OCI-LY1 (cell line): ENCODE measurements around the gene HUS1.

Experiments used
- H2AFZ ChIP-seq: fragments of 200-600 bp; sonication (generic), shearing (Covaris generic); 2 replicates; pipeline ENCODE4 v1.6.0; 2014; ENCODE audit warnings: antibody characterized with exemption, mild to moderate bottlenecking, low read length
- H3F3A ChIP-seq: fragments of 200-600 bp; sonication (generic), shearing (Covaris generic); 2 replicates; pipeline ENCODE4 v1.6.0; 2014; ENCODE audit warnings: mild to moderate bottlenecking, antibody characterized with exemption, low read length, moderate library complexity; ENCODE audit not compliant: insufficient read depth
- H3K27ac ChIP-seq: fragments of 200-600 bp; sonication (generic); 2 replicates; pipeline ENCODE4 v1.5.1; 2014; ENCODE audit warnings: low read length, mixed run types, mild to moderate bottlenecking, low read depth; ENCODE audit not compliant: poor library complexity, severe bottlenecking
- H3K27me3 ChIP-seq: fragments of 200-600 bp; sonication (generic); 2 replicates; pipeline ENCODE4 v1.6.0; 2014; ENCODE audit warnings: antibody characterized with exemption, mild to moderate bottlenecking, low read length, moderate library complexity; ENCODE audit not compliant: insufficient read depth
- H3K36me3 ChIP-seq: fragments of 200-600 bp; sonication (generic); 2 replicates; pipeline ENCODE4 v1.6.1; 2014; ENCODE audit warnings: mild to moderate bottlenecking, antibody characterized with exemption, low read length, moderate library complexity, mixed read lengths; ENCODE audit not compliant: insufficient read depth
- H3K4me1 ChIP-seq: fragments of 200-600 bp; sonication (generic); 2 replicates; pipeline ENCODE4 v1.5.1; 2014; ENCODE audit warnings: mild to moderate bottlenecking, low read length, moderate library complexity; ENCODE audit not compliant: insufficient read depth, severe bottlenecking
- H3K4me2 ChIP-seq: fragments of 200-600 bp; sonication (generic), shearing (Covaris generic); 2 replicates; pipeline ENCODE4 v1.6.1; 2014; ENCODE audit warnings: low read length
- H3K4me3 ChIP-seq: fragments of 200-600 bp; sonication (generic); 2 replicates; pipeline ENCODE4 v1.5.1; 2014; ENCODE audit warnings: low read length, low read depth, mild to moderate bottlenecking, mixed read lengths; ENCODE audit not compliant: poor library complexity, severe bottlenecking
- H3K79me2 ChIP-seq: fragments of 200-600 bp; shearing (Covaris generic); 2 replicates; pipeline ENCODE4 v1.6.1; 2016; ENCODE audit warnings: mixed run types, low read length, mixed read lengths; ENCODE audit not compliant: insufficient read depth
- H3K9ac ChIP-seq: fragments of 200-600 bp; sonication (generic), shearing (Covaris generic); 2 replicates; pipeline ENCODE4 v1.6.1; 2014; ENCODE audit warnings: mild to moderate bottlenecking, low read length, mixed read lengths
- H3K9me2 ChIP-seq: fragments of 200-600 bp; sonication (generic), shearing (Covaris generic); 2 replicates; pipeline ENCODE4 v1.6.1; 2014; ENCODE audit warnings: low read depth, mild to moderate bottlenecking, low read length, mixed read lengths
- H3K9me3 ChIP-seq: fragments of 200-600 bp; shearing (Covaris generic); 2 replicates; pipeline ENCODE4 v1.6.1; 2014; ENCODE audit warnings: low read length, mixed read lengths
- H4K20me1 ChIP-seq: fragments of 200-600 bp; sonication (generic), shearing (Covaris generic); 2 replicates; pipeline ENCODE4 v1.6.0; 2016; ENCODE audit warnings: mild to moderate bottlenecking, low read length; ENCODE audit not compliant: insufficient read depth
- EZH2 ChIP-seq: fragments of 200-600 bp; sonication (generic), shearing (Covaris generic); IDR thresholded peaks from 2 replicates; pipeline ENCODE4 v1.8.0; 2017; ENCODE audit warnings: borderline replicate concordance, mixed run types, mild to moderate bottlenecking, antibody characterized with exemption, low read length, moderate library complexity, mixed read lengths
- TF ChIP-seq, protein P1 (sequence below): fragments of 200-600 bp; sonication (generic), shearing (Covaris generic); IDR thresholded peaks from 2 replicates; pipeline ENCODE4 v1.5.1; 2017; ENCODE audit warnings: mild to moderate bottlenecking, antibody characterized with exemption, low read length, moderate library complexity, mixed read lengths

Gene HUS1

DNA sequence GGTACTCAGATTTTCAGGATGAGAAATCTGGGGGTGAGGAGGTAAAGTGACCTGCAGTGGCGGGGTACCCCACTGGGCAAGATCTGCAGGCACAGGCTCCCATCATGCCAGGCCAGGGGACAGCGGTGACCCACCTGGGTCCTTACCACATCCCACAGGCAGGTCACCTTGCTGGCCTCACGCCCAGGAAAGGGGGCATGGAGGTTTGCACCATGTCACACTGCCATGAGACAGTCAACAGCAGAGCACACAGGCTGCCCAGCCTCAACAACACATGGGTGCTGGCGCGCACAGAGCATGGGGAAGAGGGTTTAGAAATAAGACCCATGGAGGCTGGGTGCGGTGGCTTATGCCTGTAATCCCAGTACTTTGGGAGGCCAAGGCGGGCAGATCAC lies 32.1 kb downstream of the HUS1 start:
- Histone ChIP-seq H3K9ac (no peak overlapping the region), H3K9me2 (no peaks in the 10 kb centered on the region), H3K27me3 (no peaks in the 10 kb centered on the region), H3K36me3 (no peaks in the 10 kb centered on the region), H3K4me1 (no peaks in the 10 kb centered on the region), H3F3A (no peaks in the 10 kb centered on the region), H3K27ac (no peak overlapping the region), H3K79me2 (no peaks in the 10 kb centered on the region), H3K4me3 (no peak overlapping the region), H2AFZ (no peak overlapping the region), H3K9me3 (no peaks in the 10 kb centered on the region), H4K20me1 (no peaks in the 10 kb centered on the region), H3K4me2 (no peak overlapping the region)
- TF ChIP-seq, protein P1, sequence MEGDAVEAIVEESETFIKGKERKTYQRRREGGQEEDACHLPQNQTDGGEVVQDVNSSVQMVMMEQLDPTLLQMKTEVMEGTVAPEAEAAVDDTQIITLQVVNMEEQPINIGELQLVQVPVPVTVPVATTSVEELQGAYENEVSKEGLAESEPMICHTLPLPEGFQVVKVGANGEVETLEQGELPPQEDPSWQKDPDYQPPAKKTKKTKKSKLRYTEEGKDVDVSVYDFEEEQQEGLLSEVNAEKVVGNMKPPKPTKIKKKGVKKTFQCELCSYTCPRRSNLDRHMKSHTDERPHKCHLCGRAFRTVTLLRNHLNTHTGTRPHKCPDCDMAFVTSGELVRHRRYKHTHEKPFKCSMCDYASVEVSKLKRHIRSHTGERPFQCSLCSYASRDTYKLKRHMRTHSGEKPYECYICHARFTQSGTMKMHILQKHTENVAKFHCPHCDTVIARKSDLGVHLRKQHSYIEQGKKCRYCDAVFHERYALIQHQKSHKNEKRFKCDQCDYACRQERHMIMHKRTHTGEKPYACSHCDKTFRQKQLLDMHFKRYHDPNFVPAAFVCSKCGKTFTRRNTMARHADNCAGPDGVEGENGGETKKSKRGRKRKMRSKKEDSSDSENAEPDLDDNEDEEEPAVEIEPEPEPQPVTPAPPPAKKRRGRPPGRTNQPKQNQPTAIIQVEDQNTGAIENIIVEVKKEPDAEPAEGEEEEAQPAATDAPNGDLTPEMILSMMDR, result no peak
- TF ChIP-seq EZH2, result no peak

DNA sequence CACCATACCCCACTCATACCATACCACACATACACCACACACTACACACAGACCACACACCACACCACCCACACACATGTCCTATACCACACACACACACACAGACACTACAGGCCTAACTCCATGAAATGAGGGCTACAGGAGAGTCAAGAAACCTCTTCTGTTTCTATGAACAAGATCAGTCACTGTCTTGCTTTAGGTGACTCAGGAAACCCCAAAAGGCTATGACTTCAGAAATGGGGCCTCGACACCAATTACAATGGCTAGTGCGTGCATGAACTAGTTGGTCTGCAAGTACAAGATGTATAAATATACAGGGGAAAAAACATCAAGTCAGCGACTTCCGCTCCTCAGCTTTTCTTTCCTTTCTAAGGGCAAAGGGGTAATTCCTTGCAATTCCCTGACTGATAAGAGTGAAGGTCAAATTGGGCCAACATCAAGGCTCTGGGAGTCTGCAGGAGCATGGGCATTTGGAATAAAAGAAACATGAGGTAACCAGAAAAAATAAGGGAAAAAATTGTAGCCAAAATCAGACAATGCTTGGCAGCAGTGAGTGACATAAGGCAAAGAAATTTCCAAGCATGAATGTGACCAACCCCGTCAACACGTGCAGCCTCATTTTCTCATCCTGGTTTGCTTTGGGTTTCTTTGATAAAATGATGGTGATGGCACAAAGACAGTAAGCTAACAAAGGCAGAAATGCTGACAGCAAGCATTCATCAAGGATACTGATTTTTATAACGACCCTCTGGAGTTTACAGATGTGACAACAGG lies 32.6 kb downstream of the HUS1 start:
- Histone ChIP-seq H3K27ac (no peak overlapping the region), H3K4me3 (no peak overlapping the region), H3K4me1 (no peaks in the 10 kb centered on the region), H4K20me1 (no peaks in the 10 kb centered on the region), H3K36me3 (no peaks in the 10 kb centered on the region), H3K9me3 (no peaks in the 10 kb centered on the region), H3F3A (no peaks in the 10 kb centered on the region), H3K4me2 (no peak overlapping the region), H3K9me2 (no peaks in the 10 kb centered on the region), H3K9ac (no peak overlapping the region), H3K27me3 (no peaks in the 10 kb centered on the region), H3K79me2 (no peaks in the 10 kb centered on the region), H2AFZ (no peak overlapping the region)
- TF ChIP-seq EZH2, result no peak
- TF ChIP-seq, protein P1, result no peak

DNA sequence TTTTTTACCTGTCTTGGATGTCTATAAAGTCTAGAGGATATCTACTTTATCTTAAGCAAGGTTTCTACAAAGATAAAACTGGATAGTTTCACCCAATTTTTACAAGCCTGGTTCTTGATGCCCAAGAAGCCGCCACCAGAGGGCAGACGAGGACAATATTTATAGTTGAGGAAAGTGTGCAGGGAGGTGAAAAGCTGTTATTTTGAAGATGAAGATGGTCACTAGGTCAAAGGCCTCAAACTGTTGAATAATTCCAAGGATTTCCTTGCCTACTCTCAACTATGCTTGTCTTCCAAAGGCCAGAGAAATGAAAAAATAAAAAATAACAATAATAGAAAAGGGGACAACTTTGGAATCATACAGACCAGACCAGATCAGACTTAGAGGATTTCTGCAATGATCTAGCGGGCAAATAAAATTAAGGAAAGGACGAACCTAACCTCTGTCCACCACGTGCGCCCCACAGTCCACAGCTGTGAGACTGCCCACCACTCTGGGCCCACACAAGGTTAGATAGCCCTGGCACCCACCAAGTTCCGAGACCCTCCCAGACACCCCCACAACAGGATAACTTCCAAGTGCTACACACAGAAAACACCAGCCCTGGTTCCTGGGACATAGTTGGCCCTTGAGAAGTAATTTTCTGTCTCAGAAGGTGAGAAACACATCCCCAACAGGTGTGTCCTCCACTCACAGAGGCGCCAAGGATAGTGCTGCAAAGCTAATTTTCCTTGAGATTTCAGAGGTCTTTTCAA lies 34.0 kb downstream of the HUS1 start:
- TF ChIP-seq EZH2, result no peak
- TF ChIP-seq, protein P1, result peak; percentile 99
- H3F3A ChIP-seq, result no peaks in the 10 kb centered on the region
- no peaks in the 10 kb centered on the region for H3K9me2 ChIP-seq
- no peaks in the 10 kb centered on the region for H3K27me3 ChIP-seq
- no peak overlapping the region for H3K4me2 ChIP-seq
- H3K9me3 ChIP-seq, result no peaks in the 10 kb centered on the region
- H2AFZ ChIP-seq, result no peak overlapping the region
- no peak overlapping the region for H3K27ac ChIP-seq
- H3K36me3 ChIP-seq, result no peaks in the 10 kb centered on the region
- H3K4me3 ChIP-seq, result no peak overlapping the region
- H3K79me2 ChIP-seq, result no peaks in the 10 kb centered on the region
- H3K9ac ChIP-seq, result no peak overlapping the region
- H3K4me1 ChIP-seq, result no peaks in the 10 kb centered on the region
- no peaks in the 10 kb centered on the region for H4K20me1 ChIP-seq
